Keratinocyte (primary cell): ENCODE measurements around the gene CSMD2.
"Not testable (repeated sequence)": the region's sequence is repeated elsewhere in the genome, so short reads cannot be mapped to it uniquely, and the experiment has no call there.

Source experiments
- CTCF ChIP-seq, 3 experiments: IDR thresholded peaks in 1 of 3; conservative IDR thresholded peaks in 1 of 3; optimal IDR thresholded peaks in 1 of 3; 2 replicates in 2 of 3; 3 replicates in 1 of 3; pipeline versions ENCODE3 to v1.5.1; 2011; ENCODE audit warnings: low read length in 3 of 3, mild to moderate bottlenecking in 3 of 3, moderate library complexity in 2 of 3, control low read depth in 1 of 3, inconsistent platforms in 1 of 3; ENCODE audit not compliant: insufficient read depth in 2 of 3; ENCODE audit errors: extremely low read depth in 1 of 3
- EZH2 ChIP-seq: IDR thresholded peaks from one replicate; pipeline ENCODE4 v1.6.1; 2012; ENCODE audit warnings: inconsistent platforms, mild to moderate bottlenecking, low read length, moderate library complexity

GRCh38 chr1:34082085-34082670 is 82.9 kb downstream of the CSMD2 start:
- not testable (repeated sequence) for TF ChIP-seq CTCF (optimal IDR thresholded peaks at IDR 0.05 in 1 of 3, IDR thresholded peaks at IDR 0.05 in 1 of 3, conservative IDR thresholded peaks at IDR 0.05 in 1 of 3; ENCODE audit: extremely low read depth in 1 of 3, insufficient read depth in 2 of 3, low read length in 3 of 3); EZH2
